Type B pancreatic cell (in vitro differentiated cells): Measurements from ENCODE around the gene ERRFI1. TPM values are rescaled to one million over a fixed set of nuclear protein-coding genes. Genes with fewer than 3 reads are reported as not detected.

Source experiments
- DNase-seq: peaks from one replicate; pipeline ENCODE4 v3.0.0; 2021; ENCODE audit warnings: mixed read lengths; ENCODE audit not compliant: unreplicated experiment; ENCODE audit errors: extremely low spot score
- H3K27ac Mint-ChIP-seq: 2 replicates; pipeline ENCODE4 v1.8.0; 2021; ENCODE audit warnings: mild to moderate bottlenecking, mixed read lengths
- H3K27me3 Mint-ChIP-seq: 2 replicates; pipeline ENCODE4 v1.8.0; 2021; ENCODE audit warnings: mixed read lengths
- H3K36me3 Mint-ChIP-seq: 2 replicates; pipeline ENCODE4 v1.8.0; 2021; ENCODE audit warnings: mixed read lengths
- H3K4me1 Mint-ChIP-seq: one replicate; pipeline ENCODE4 v1.8.0; 2021; ENCODE audit warnings: mixed read lengths; ENCODE audit not compliant: unreplicated experiment
- H3K4me3 Mint-ChIP-seq: 2 replicates; pipeline ENCODE4 v1.8.0; 2021; ENCODE audit warnings: mild to moderate bottlenecking, mixed read lengths
- H3K9me3 Mint-ChIP-seq: 2 replicates; pipeline ENCODE4 v1.8.0; 2021; ENCODE audit warnings: mixed read lengths
- CTCF ChIP-seq: fragments of 200-600 bp; sonication (generic); conservative IDR thresholded peaks from 2 replicates; pipeline ENCODE4 v1.5.0; 2021; ENCODE audit warnings: antibody characterized with exemption, mild to moderate bottlenecking
- total RNA-seq: library from RNA; stranded (reverse); gene quantifications from 2 replicates; pipeline ENCODE4 v1.2.1, GENCODE V29; 2021; ENCODE audit warnings: low replicate concordance

Gene ERRFI1
- total RNA-seq, 1 donor from 2014 or later: 83.3 TPM

- peaks cover 3% of the 10 kb centered on the region for H3K36me3 Mint-ChIP-seq
- no peak for DNase-seq
- no peak overlapping the region for H3K4me3 Mint-ChIP-seq
- no peaks in the 10 kb centered on the region for H3K27me3 Mint-ChIP-seq
- H3K4me1 Mint-ChIP-seq: no peaks in the 10 kb centered on the region
- peaks cover 4% of the 10 kb centered on the region for H3K9me3 Mint-ChIP-seq
- no peak overlapping the region for H3K27ac Mint-ChIP-seq
- no peak for TF ChIP-seq CTCF
Measured at GRCh38 chr1:8040586-8040985, 14.5 kb upstream of the ERRFI1 start.

- Mint-ChIP-seq H3K9me3 (peaks cover 4% of the 10 kb centered on the region), H3K36me3 (peaks cover 3% of the 10 kb centered on the region), H3K27ac (no peak overlapping the region), H3K4me3 (no peak overlapping the region), H3K4me1 (no peaks in the 10 kb centered on the region), H3K27me3 (no peaks in the 10 kb centered on the region)
- no peak for DNase-seq
- TF ChIP-seq CTCF: no peak
Measured at GRCh38 chr1:8039071-8039470, 13.0 kb upstream of the ERRFI1 start.

- Mint-ChIP-seq H3K4me1 (peaks cover 5% of the 10 kb centered on the region), H3K9me3 (peaks cover 4% of the 10 kb centered on the region), H3K27me3 (no peaks in the 10 kb centered on the region), H3K36me3 (peaks cover 7% of the 10 kb centered on the region), H3K4me3 (no peak overlapping the region), H3K27ac (no peak overlapping the region)
- DNase-seq: no peak
- TF ChIP-seq CTCF: no peak
Measured at GRCh38 chr1:8035289-8035688, 9.2 kb upstream of the ERRFI1 start.

GRCh38 chr1:8033322-8033721 is 7.2 kb upstream of the ERRFI1 start:
- TF ChIP-seq CTCF: no peak
- H3K27me3 Mint-ChIP-seq: no peaks in the 10 kb centered on the region
- H3K4me1 Mint-ChIP-seq: peaks cover 14% of the 10 kb centered on the region
- peaks cover 4% of the 10 kb centered on the region for H3K9me3 Mint-ChIP-seq
- peaks cover 7% of the 10 kb centered on the region for H3K36me3 Mint-ChIP-seq
- no peak overlapping the region for H3K4me3 Mint-ChIP-seq
- DNase-seq: no peak
- H3K27ac Mint-ChIP-seq: peak overlapping the region; percentile 32

- H3K27me3 Mint-ChIP-seq: no peaks in the 10 kb centered on the region
- no peak overlapping the region for H3K4me3 Mint-ChIP-seq
- peaks cover 23% of the 10 kb centered on the region for H3K4me1 Mint-ChIP-seq
- no peak for TF ChIP-seq CTCF
- peaks cover 4% of the 10 kb centered on the region for H3K9me3 Mint-ChIP-seq
- DNase-seq: no peak
- H3K36me3 Mint-ChIP-seq: peaks cover 7% of the 10 kb centered on the region
- no peak overlapping the region for H3K27ac Mint-ChIP-seq
Measured at GRCh38 chr1:8032366-8032910, 6.3 kb upstream of the ERRFI1 start.
